ENCODE data around the gene RPTOR.

GRCh38 chr17:80689129-80689619 lies 144.5 kb downstream of the RPTOR start:
- no peak for TF ChIP-seq EZH2 (IDR thresholded peaks at IDR 0.05; ENCODE audit: insufficient read depth, poor library complexity, severe bottlenecking)
- no peak for TF ChIP-seq EZH2phosphoT487 (IDR thresholded peaks at IDR 0.05; ENCODE audit: insufficient read depth, low read depth)
